Stimulated activated CD8-positive, alpha-beta memory T cell treated with anti-CD3 and anti-CD28 coated beads, Interleukin-12 subunit alpha, Interleukin-12 subunit beta, amount 100 ng/mL, for 24 hours (primary cell): ENCODE results near the gene ACSS1.

Experiments used
- DNase-seq: peaks from one replicate; pipeline ENCODE4 v3.0.0-alpha.2; 2020; ENCODE audit errors: extremely low read depth

Gene ACSS1

DNA sequence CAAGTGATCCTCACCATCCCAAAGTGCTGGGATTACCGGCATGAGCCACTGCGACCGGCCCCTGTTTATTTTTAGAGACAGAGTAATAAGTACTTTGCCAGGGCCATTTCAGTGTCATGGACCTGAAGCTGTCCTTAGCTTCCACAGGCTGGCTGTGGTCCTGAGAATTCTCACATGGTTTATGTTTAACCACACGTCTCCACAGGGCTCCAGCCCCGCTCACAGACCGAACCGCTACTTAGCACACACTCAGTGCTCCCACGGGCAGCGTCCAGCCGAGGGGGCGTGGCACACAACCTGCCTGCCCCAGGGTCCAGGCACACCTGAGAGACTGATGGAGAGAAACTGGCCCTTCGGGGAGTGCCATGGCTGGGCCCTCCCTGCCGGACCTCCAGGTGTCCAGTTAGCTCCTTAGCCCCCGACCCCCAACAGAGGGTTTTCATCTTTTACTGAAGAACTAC is 11.7 kb downstream of the ACSS1 start:
- no peak for DNase-seq

DNA sequence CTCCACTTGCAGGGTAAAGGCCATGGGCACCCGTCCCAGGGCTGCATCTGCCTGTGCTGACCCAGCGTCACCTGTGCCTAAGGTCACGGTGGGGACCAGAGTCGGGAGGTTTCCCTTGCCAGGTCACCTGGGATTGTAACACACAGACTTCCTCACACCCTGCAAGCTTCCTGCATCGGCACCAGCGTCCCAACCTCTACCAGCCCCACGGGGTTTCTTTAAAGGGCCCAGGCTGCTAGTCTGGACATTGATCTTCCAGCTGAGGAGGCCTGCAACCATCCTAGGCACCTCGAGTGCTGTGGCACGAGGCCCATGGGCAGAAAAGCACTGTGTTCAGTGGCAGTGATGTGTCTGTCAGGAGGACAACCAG is 12.6 kb downstream of the ACSS1 start:
- DNase-seq = no peak

DNA sequence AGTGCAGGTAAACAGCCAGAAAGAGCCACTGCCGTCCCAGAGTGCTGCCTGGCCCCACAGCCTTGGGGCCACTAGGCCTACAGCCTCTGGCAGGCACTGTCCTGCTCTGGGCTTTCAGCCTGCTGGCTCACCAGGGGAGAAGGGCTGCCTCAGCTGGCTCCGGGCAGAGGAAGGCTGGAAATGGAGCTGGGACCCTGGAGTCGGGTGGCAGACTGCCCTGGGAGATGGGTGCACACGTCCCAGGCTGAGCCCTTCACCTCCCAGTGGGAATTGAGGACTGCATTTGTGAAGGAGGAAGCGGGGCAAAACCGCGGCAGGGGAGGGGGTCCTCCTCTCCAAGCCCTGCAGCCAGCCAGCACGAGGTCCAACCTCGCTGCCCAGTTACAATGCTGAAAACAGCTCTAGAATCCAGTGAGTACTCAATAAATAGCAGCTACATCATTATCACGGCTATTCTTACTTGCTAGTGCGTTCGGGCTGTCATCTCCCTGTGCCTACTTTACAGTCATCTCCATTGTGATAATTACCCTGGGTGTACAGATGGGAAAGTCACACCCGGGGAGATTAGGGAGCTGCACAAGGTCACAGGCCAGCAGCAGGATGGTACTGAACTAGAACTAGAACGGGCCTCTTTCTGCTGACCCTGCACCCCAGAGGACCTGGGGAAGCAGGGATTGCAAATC is 13.1 kb downstream of the ACSS1 start:
- DNase-seq = no peak

DNA sequence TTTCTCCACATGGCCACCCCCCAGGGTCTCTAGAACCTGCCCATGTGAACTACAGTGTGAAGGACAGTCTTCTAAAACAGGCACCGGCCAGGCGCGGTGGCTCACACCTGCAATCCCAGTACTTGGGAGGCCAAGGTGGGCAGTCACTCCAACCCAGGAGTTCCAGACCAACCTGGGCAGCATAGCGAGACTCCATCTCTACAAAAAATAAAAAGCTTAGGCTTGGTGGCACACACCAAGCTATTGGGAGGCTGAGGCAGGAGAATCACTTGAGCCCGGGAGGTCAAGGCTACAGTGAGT is 13.7 kb downstream of the ACSS1 start:
- DNase-seq = no peak

DNA sequence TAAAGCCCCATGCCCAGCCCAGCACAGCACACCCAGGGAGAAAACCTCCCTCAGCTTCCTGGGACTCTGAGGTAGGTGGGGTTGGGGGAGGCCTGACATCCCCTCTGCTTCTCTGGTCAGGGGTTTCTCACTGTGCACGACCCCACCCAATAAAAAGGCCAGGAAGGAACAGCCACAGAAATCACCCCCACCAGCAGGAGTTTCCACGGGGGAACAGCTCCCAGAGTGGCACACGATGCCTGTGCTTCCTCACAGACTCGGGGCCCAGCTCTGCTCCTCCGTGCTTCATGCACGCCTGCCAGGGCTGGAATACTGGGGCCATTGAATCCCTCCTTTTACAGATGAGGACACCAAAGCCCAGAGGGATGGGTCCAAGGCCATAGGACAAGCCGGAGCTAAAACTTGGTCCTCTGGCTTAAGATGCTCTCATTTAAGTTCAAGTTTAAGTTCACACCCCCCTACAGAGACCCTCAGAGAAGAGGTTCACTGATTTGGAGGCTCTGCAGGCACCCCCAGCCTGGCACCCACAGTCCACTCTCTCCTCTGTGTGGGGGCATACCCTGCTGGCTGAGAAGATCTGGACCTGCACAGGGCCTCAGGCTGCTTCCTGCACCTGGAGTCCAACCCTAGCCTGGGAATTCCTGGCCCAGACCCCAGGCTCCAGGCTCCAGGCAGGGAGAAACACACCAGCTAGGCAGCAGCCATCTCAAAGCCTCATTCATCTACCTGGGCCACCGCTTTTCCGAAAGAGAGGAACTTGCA is 14.3 kb downstream of the ACSS1 start:
- no peak for DNase-seq

- DNase-seq = no peak
These were observed 15.1 kb downstream of the ACSS1 start for GRCh38 chr20:25042531-25043498.

- DNase-seq = no peak
These were observed 16.0 kb downstream of the ACSS1 start for GRCh38 chr20:25041813-25042530.

GRCh38 chr20:25040438-25040831 is 17.5 kb downstream of the ACSS1 start:
- DNase-seq = no peak

GRCh38 chr20:25039697-25040437 is 18.1 kb downstream of the ACSS1 start:
- no peak for DNase-seq

GRCh38 chr20:25038591-25039015 is 19.3 kb downstream of the ACSS1 start:
- no peak for DNase-seq

GRCh38 chr20:25038103-25038410 is 19.9 kb downstream of the ACSS1 start:
- DNase-seq = no peak

GRCh38 chr20:25037288-25038102 is 20.4 kb downstream of the ACSS1 start:
- no peak for DNase-seq

- DNase-seq = no peak
These were observed 21.5 kb downstream of the ACSS1 start for GRCh38 chr20:25036331-25036936.

- DNase-seq = no peak
These were observed 22.0 kb downstream of the ACSS1 start for GRCh38 chr20:25035921-25036320.

- no peak for DNase-seq
These were observed 24.0 kb downstream of the ACSS1 start for GRCh38 chr20:25033924-25034300.

DNA sequence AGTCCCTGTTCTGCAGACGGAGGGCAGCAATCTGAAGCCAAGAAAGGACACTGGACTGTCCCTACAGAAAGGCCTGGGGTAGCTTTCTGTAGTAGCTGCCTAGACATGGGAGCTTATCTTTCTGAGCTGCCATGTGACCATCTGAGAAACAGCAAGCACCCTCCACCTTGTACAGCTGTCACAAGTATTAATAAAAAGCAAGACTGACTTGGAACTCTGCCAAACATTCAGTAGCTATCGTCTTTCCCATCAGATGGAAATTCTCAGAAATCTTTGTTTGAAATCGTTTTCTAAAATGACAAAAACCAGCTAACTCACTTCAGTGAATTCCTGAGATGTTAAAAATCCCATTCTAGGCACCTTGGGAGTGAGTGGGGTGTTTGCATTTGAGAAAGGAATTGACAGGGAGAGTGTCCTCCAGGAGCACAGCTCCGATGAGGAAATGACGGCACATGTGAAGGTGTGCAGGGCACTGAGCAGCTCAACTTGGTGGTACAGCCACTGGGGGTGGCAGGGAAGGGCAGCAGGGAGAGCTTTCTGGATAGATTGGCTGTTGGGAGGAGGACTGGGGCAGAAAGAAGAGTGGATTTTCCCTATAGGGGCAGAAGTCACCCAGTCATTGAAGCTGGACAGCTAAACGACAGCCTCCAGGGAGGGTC is 24.5 kb downstream of the ACSS1 start:
- no peak for DNase-seq

- no peak for DNase-seq
These were observed 25.3 kb downstream of the ACSS1 start for GRCh38 chr20:25032478-25033264.

GRCh38 chr20:25032065-25032477 is 25.9 kb downstream of the ACSS1 start:
- no peak for DNase-seq

DNA sequence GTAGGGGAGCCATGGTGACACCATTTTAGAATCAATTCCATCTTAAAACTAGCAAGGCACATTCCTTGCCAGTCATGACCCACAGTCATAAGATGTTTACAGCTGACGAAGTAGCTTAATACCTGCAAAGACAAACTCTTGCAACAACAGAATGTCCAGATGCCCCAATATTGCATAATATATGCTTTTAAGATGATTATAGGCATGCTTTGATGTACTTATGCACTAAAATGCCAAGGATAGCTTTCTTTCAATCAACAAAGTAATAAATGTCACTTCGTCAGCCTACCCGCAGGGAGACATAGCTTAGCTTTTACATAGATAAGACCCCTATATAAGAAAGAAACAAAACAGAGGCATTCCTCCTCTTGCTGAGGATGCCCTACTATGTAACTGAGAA is 26.7 kb downstream of the ACSS1 start:
- DNase-seq = no peak
